HepG2 (cell line): Measurements from ENCODE around the gene RARA. TPM values are rescaled to one million over a fixed set of nuclear protein-coding genes. Genes with fewer than 3 reads are reported as not detected.

Source experiments
- ATF3 ChIP-seq: sonication (generic); formaldehyde crosslinking; IDR thresholded peaks from 2 replicates; pipeline ENCODE4 v1.4.0; 2020; ENCODE audit warnings: missing genetic modification reagents
- BCL3 ChIP-seq: sonication (generic); formaldehyde crosslinking; IDR thresholded peaks from 2 replicates; pipeline ENCODE4 v1.5.1; 2020; ENCODE audit warnings: mild to moderate bottlenecking, missing genetic modification reagents, moderate library complexity
- BRF2 ChIP-seq: sonication (generic); formaldehyde crosslinking; IDR thresholded peaks from 2 replicates; pipeline ENCODE4 v1.8.1; 2022; ENCODE audit warnings: mild to moderate bottlenecking, missing genetic modification reagents
- ELF3 ChIP-seq: IDR thresholded peaks from 2 replicates; pipeline ENCODE4 v1.6.1; 2016; ENCODE audit warnings: missing genetic modification reagents, missing compliant biosample characterization
- FOXP1 ChIP-seq, 2 experiments: fragments of 450-650 bp in 1 of 2; IDR thresholded peaks; 2 replicates each; pipeline ENCODE4 v1.6.1; 2017 to 2018; ENCODE audit warnings: antibody characterized with exemption in 1 of 2
- GABPA ChIP-seq, 2 experiments: IDR thresholded peaks; 2 replicates each; pipeline ENCODE4 v1.6.1; 2011 to 2016; ENCODE audit warnings: low read depth in 2 of 2, low read length in 1 of 2, missing biosample characterization in 1 of 2, missing genetic modification characterization in 1 of 2
- HNF4A ChIP-seq: sonication (generic); formaldehyde crosslinking; IDR thresholded peaks from 2 replicates; pipeline ENCODE4 v1.4.0; 2020; ENCODE audit warnings: missing genetic modification reagents
- MEF2D ChIP-seq: sonication (generic); formaldehyde crosslinking; IDR thresholded peaks from 2 replicates; pipeline ENCODE4 v1.5.1; 2020; ENCODE audit warnings: mild to moderate bottlenecking, missing genetic modification reagents
- RBAK ChIP-seq: sonication (generic); formaldehyde crosslinking; IDR thresholded peaks from 2 replicates; pipeline ENCODE4 v1.5.1; 2020; ENCODE audit warnings: mild to moderate bottlenecking, missing genetic modification reagents
- REXO4 ChIP-seq: sonication (generic); formaldehyde crosslinking; IDR thresholded peaks from 2 replicates; pipeline ENCODE4 v1.8.0; 2022; ENCODE audit warnings: missing genetic modification reagents, mild to moderate bottlenecking, borderline replicate concordance
- TCF12 ChIP-seq, 2 experiments: fragments of 450-650 bp in 1 of 2; sonication (generic) in 1 of 2; formaldehyde crosslinking in 1 of 2; IDR thresholded peaks; 2 replicates each; pipeline versions ENCODE4 v1.6.1 to v1.8.0; 2017 to 2022; ENCODE audit warnings: antibody characterized with exemption in 1 of 2, mild to moderate bottlenecking in 1 of 2, missing genetic modification reagents in 1 of 2, moderate library complexity in 1 of 2
- TFE3 ChIP-seq: IDR thresholded peaks from 2 replicates; pipeline ENCODE4 v1.6.1; 2016
- THYN1 ChIP-seq: sonication (generic); formaldehyde crosslinking; IDR thresholded peaks from 2 replicates; pipeline ENCODE4 v1.8.1; 2023; ENCODE audit warnings: low read depth, mild to moderate bottlenecking, moderate library complexity, missing genetic modification reagents, borderline replicate concordance
- U2AF2 ChIP-seq: fragments of 200-400 bp; formaldehyde crosslinking; IDR thresholded peaks from 2 replicates; pipeline ENCODE4 v1.6.1; 2017; ENCODE audit warnings: low read depth, mild to moderate bottlenecking, low read length
- ZKSCAN1 ChIP-seq: fragments of 150-350 bp; IDR thresholded peaks from 2 replicates; pipeline ENCODE4 v1.6.1; 2014; ENCODE audit warnings: low read length
- ZMYM3 ChIP-seq: sonication (generic); formaldehyde crosslinking; IDR thresholded peaks from 2 replicates; pipeline ENCODE4 v1.5.1; 2020; ENCODE audit warnings: mild to moderate bottlenecking, missing genetic modification reagents
- ZNF121 ChIP-seq: sonication (generic); formaldehyde crosslinking; IDR thresholded peaks from 2 replicates; pipeline ENCODE4 v1.5.0; 2020; ENCODE audit warnings: mild to moderate bottlenecking, missing genetic modification reagents
- ZNF138 ChIP-seq: sonication (generic); formaldehyde crosslinking; IDR thresholded peaks from 2 replicates; pipeline ENCODE4 v1.5.0; 2020; ENCODE audit warnings: mild to moderate bottlenecking, low read depth, missing genetic modification reagents
- ZNF225 ChIP-seq: sonication (generic); formaldehyde crosslinking; IDR thresholded peaks from 2 replicates; pipeline ENCODE4 v1.4.0; 2020; ENCODE audit warnings: mild to moderate bottlenecking, missing genetic modification reagents
- ZNF256 ChIP-seq: sonication (generic); formaldehyde crosslinking; conservative IDR thresholded peaks from 2 replicates; pipeline ENCODE4 v1.4.0; 2020; ENCODE audit warnings: missing genetic modification reagents
- ZNF275 ChIP-seq: sonication (generic); formaldehyde crosslinking; IDR thresholded peaks from 2 replicates; pipeline ENCODE4 v1.8.0; 2022; ENCODE audit warnings: missing genetic modification reagents, mild to moderate bottlenecking, inconsistent platforms, borderline replicate concordance
- ZNF446 ChIP-seq: sonication (generic); formaldehyde crosslinking; IDR thresholded peaks from 2 replicates; pipeline ENCODE4 v1.5.0; 2020; ENCODE audit warnings: mild to moderate bottlenecking, missing genetic modification reagents
- ZNF572 ChIP-seq: sonication (generic); formaldehyde crosslinking; IDR thresholded peaks from 2 replicates; pipeline ENCODE4 v1.5.1; 2020; ENCODE audit warnings: mild to moderate bottlenecking, missing genetic modification reagents
- ZNF782 ChIP-seq: sonication (generic); formaldehyde crosslinking; IDR thresholded peaks from 2 replicates; pipeline ENCODE4 v1.4.0; 2020; ENCODE audit warnings: missing genetic modification reagents, mild to moderate bottlenecking, borderline replicate concordance
- polyA plus RNA-seq, 8 experiments: library from polyadenylated mRNA; depleted of rRNA in 3 of 8; stranded (reverse) in 7 of 8; unstranded in 1 of 8; fragments of >200 nt; fragmentation: Illumina TruSeq in 4 of 8; extraction: Trizol in 4 of 8; gene quantifications; 2 replicates each; pipeline versions ENCODE4 v1.2.1 to v1.2.3, GENCODE V29; 2011 to 2016; ENCODE audit warnings: low read depth in 4 of 8, missing spikeins in 1 of 8, mixed read lengths in 1 of 8; ENCODE audit not compliant: insufficient read depth in 1 of 8
- total RNA-seq, 5 experiments: library from RNA; depleted of rRNA; stranded (reverse); fragments of >200 nt; fragmentation: Illumina TruSeq; extraction: Trizol; gene quantifications; 2 replicates each; pipeline ENCODE4 v1.2.3, GENCODE V29; 2016; ENCODE audit warnings: low read depth in 1 of 5

The RARA gene
- total and polyA plus RNA-seq, 2 of the 13 experiments (the other 11 are each of a cell fraction or from before 2014, with no cell fraction given), result 6.4 to 8.6 TPM

- TF ChIP-seq ELF3 (CRISPR knock-in tag), result no peak; the same call in 1 of the 2 replicates
- TF ChIP-seq BCL3 (CRISPR knock-in tag), result peak; percentile 95
- no peak; the same call in 1 of the 2 replicates for TF ChIP-seq TFE3 (CRISPR knock-in tag)
- no peak for TF ChIP-seq MEF2D (CRISPR knock-in tag)
- TF ChIP-seq ZNF138 (CRISPR knock-in tag), result no peak
- 0 out of 2 replicates have a peak, but pooled peaks have one; percentile 21 for TF ChIP-seq RBAK (CRISPR knock-in tag)
- TF ChIP-seq U2AF2, result 0 out of 2 replicates have a peak, but pooled peaks have one; percentile 26
- peak; percentile 85; the same call in 1 of the 2 replicates for TF ChIP-seq ZNF782
- peak; percentile 89 for TF ChIP-seq ZNF256 (CRISPR knock-in tag)
- TF ChIP-seq FOXP1 (IDR thresholded peaks at IDR 0.05), result no peak
- TF ChIP-seq FOXP1 (CRISPR knock-in tag; IDR thresholded peaks at IDR 0.05), result no peak
- peak; percentile 48 for TF ChIP-seq GABPA (IDR thresholded peaks at IDR 0.05; ENCODE audit: low read depth, low read length)
- TF ChIP-seq GABPA (CRISPR knock-in tag; IDR thresholded peaks at IDR 0.05; ENCODE audit: low read depth), result peak; percentile 89
- TF ChIP-seq BRF2 (CRISPR knock-in tag), result peak; percentile 96
- peak; percentile 86 for TF ChIP-seq ZNF225 (CRISPR knock-in tag)
- no peak; the same call in 1 of the 2 replicates for TF ChIP-seq ZNF572
- no peak for TF ChIP-seq ZNF275 (CRISPR knock-in tag)
- no peak for TF ChIP-seq REXO4 (CRISPR knock-in tag)
- TF ChIP-seq HNF4A, result 0 out of 2 replicates have a peak, but pooled peaks have one; percentile 2
- TF ChIP-seq ZMYM3, result no peak; the same call in 1 of the 2 replicates
- TF ChIP-seq ZNF446 (CRISPR knock-in tag), result no peak
- no peak for TF ChIP-seq TCF12 (IDR thresholded peaks at IDR 0.05)
- no peak for TF ChIP-seq TCF12 (CRISPR knock-in tag; IDR thresholded peaks at IDR 0.05)
- TF ChIP-seq ATF3, result peak; percentile 67
- no peak for TF ChIP-seq ZNF121
- TF ChIP-seq ZKSCAN1, result no peak
- 0 out of 2 replicates have a peak, but pooled peaks have one; percentile 46 for TF ChIP-seq THYN1 (CRISPR knock-in tag)
These were observed 21.2 kb upstream of the RARA start, which contains the start of gene CDC6 (continued) for GRCh38 chr17:40287494-40288369.
